Psoas muscle (tissue), 8 donors: ENCODE data around the gene ADAMTS8. TPM values are rescaled to one million over a fixed set of nuclear protein-coding genes. Genes with fewer than 3 reads are reported as not detected.

Experiments
- ATAC-seq, 4 donors: fragments of 200-7000 bp; cut with Tn5 transposase; one replicate each; pipeline ENCODE4 v1.9.1; 2020; ENCODE audit warnings: moderate library complexity in 3 of 4, mild to moderate bottlenecking in 2 of 4
- DNase-seq, 2 donors: peaks; one replicate each; pipeline ENCODE4 v3.0.0-alpha.2; 2020
- H3K27ac ChIP-seq: fragments of 200-600 bp; one replicate; pipeline ENCODE4 v1.8.0; 2022
- H3K27me3 ChIP-seq, 3 donors: fragments of 200-600 bp in 1 of 3; one replicate each; pipeline versions ENCODE4 v1.6.1 to v1.8.0; 2013 to 2022; ENCODE audit warnings: low read length in 2 of 3, mild to moderate bottlenecking in 2 of 3, moderate library complexity in 1 of 3; ENCODE audit not compliant: insufficient read depth in 3 of 3
- H3K36me3 ChIP-seq, 2 donors: fragments of 200-600 bp in 1 of 2; one replicate each; pipeline versions ENCODE4 v1.6.1 to v1.8.0; 2013 to 2022; ENCODE audit warnings: low read depth in 1 of 2, mild to moderate bottlenecking in 1 of 2, moderate library complexity in 1 of 2; ENCODE audit not compliant: insufficient read depth in 1 of 2
- H3K4me1 ChIP-seq: fragments of 200-600 bp; one replicate; pipeline ENCODE4 v1.8.0; 2022
- H3K4me3 ChIP-seq: fragments of 200-600 bp; one replicate; pipeline ENCODE4 v1.8.0; 2022; ENCODE audit warnings: mild to moderate bottlenecking
- H3K9me3 ChIP-seq: fragments of 200-600 bp; one replicate; pipeline ENCODE4 v1.8.0; 2022
- WGBS, 3 donors: extraction: QIAGEN DNeasy Blood & Tissue Kit; methylation state at CpG; one replicate each; pipeline versions ENCODE4 v1.1.6 to v1.1.7; 2013; 5-methylcytosine and 5-hydroxymethylcytosine counted together
- intact Hi-C, 2 donors: fragments of 100-400 bp; cut with DNase I; formaldehyde crosslinking; loops; one replicate each; pipeline versions ENCODE4 v1.11.0 to v1.14.2; 2022
- polyA plus RNA-seq, 3 donors: library from polyadenylated mRNA; stranded (reverse); fragments of 200-250 nt; gene quantifications; one replicate each; pipeline ENCODE4 v1.2.3, GENCODE V29; 2013
- total RNA-seq, 4 donors: library from RNA; stranded (reverse); fragmentation: NEBNext Ultra II Directional in 2 of 4; extraction: Animal tissue kit (Norgen Biotek cat#: 25700) in 2 of 4; gene quantifications; one replicate each; pipeline versions ENCODE4 v1.2.1 to v1.2.4, GENCODE V29; 2021 to 2023
- TF ChIP-seq, protein P1 (sequence below): fragments of 200-600 bp; IDR thresholded peaks from one replicate; pipeline ENCODE4 v1.8.0; 2022; ENCODE audit warnings: antibody characterized with exemption
- donor health status: healthy with polysubstance abuse.
- donor health status: DM: no; HTN: no; CAD: no; lungs with moderate emphysema.
- donor health status: Bipolar disorder and iron deficiency.
- donor health status: healthy.
- donor health status: DM: yes; HTN: yes; CAD: no.
- donor health status: DM: no; HTN: no; CAD: no.
- donor health status: DM: no; HTN: no; CAD: no.
- donor health status: DM: yes; HTN: yes; CAD: no.

ADAMTS8 gene
- total and polyA plus RNA-seq, 7 donors: 0.12 to 1.2 (median 0.32) TPM; not detected in 1

DNA sequence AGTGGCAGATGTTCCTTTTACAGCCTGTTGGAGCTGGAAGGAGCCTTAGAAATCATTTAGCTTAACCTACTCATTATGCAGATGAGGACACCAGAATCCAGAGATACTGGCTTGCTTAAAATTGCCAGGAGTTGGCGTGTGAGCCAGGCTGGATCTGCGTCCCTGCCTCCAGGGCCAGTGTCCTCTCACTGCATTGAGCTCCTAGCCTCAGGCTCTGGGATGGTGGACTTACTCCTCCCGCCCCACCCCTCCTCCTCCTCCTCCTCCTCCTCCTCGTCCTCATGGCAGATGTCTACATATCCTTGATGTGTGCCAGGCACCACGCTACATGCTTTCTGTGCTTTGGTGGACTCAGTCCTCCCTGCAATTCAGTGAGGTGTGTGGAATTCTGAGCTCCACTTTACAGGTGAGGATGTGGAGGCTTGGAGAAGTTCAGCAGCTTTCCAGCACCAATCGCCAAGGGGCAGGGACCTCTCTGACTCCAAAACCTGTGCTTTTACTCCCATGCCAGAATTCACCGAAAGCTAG, 44.1 kb upstream of the ADAMTS8 start:
- intact Hi-C loops: no loop called here
- Histone ChIP-seq H3K36me3 (peaks cover 0 to 5% of the 10 kb centered on the region in 2 donors), H3K27ac (no peak overlapping the region), H3K27me3 (no peaks in the 10 kb centered on the region), H3K4me3 (no peak overlapping the region), H3K4me1 (no peaks in the 10 kb centered on the region), H3K9me3 (no peaks in the 10 kb centered on the region)
- ATAC-seq: no peak
- WGBS, 3 donors: 92 to 96% (median 93%) methylated on average over 7 of the region's 7 CpGs
- no peak for DNase-seq
- TF ChIP-seq, protein P1, sequence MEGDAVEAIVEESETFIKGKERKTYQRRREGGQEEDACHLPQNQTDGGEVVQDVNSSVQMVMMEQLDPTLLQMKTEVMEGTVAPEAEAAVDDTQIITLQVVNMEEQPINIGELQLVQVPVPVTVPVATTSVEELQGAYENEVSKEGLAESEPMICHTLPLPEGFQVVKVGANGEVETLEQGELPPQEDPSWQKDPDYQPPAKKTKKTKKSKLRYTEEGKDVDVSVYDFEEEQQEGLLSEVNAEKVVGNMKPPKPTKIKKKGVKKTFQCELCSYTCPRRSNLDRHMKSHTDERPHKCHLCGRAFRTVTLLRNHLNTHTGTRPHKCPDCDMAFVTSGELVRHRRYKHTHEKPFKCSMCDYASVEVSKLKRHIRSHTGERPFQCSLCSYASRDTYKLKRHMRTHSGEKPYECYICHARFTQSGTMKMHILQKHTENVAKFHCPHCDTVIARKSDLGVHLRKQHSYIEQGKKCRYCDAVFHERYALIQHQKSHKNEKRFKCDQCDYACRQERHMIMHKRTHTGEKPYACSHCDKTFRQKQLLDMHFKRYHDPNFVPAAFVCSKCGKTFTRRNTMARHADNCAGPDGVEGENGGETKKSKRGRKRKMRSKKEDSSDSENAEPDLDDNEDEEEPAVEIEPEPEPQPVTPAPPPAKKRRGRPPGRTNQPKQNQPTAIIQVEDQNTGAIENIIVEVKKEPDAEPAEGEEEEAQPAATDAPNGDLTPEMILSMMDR: no peak

DNA sequence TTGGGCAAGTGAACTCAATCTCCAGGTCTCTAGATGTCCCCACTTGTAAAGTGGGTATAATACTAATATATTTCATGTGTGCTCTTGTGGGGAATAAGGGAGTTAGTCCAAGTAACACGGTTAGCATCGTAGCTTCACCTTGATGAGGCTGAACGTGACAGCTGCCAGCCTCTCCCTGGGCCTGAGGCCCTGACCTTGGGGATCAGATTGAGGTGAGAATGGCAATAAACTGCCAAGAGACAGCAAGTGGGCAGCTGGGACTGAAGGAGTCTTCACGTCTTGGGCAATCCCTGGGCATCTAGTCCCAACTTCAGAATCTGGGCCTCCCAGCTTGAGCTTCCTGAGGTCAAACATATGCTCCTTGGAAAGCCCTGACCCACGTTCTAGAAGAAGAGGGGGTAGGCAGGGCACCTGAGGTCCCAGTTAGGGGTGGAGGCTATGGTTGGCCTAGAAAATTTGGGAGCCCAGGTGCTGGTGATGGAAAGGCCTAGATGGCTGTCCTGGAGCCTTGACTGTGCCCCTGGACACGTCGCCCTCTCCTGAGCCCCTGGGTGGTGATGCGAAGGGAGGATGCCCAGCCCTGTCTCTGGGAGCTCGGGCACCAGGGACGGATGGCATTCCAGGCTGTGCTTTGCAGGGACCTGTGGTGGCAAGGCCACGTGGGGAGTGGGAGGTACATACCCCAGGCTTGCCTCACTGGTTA, 43.5 kb upstream of the ADAMTS8 start:
- Histone ChIP-seq H3K27me3 (no peaks in the 10 kb centered on the region), H3K36me3 (peaks cover 0 to 5% of the 10 kb centered on the region in 2 donors), H3K9me3 (no peaks in the 10 kb centered on the region), H3K4me3 (no peak overlapping the region), H3K27ac (no peak overlapping the region), H3K4me1 (no peaks in the 10 kb centered on the region)
- DNase-seq (no peak), ATAC-seq (no peak)
- 81 to 88% (median 86%) methylated on average over 11 of the region's 11 CpGs for WGBS, 3 donors
- intact Hi-C loops: no loop called here
- TF ChIP-seq, protein P1: no peak

DNA sequence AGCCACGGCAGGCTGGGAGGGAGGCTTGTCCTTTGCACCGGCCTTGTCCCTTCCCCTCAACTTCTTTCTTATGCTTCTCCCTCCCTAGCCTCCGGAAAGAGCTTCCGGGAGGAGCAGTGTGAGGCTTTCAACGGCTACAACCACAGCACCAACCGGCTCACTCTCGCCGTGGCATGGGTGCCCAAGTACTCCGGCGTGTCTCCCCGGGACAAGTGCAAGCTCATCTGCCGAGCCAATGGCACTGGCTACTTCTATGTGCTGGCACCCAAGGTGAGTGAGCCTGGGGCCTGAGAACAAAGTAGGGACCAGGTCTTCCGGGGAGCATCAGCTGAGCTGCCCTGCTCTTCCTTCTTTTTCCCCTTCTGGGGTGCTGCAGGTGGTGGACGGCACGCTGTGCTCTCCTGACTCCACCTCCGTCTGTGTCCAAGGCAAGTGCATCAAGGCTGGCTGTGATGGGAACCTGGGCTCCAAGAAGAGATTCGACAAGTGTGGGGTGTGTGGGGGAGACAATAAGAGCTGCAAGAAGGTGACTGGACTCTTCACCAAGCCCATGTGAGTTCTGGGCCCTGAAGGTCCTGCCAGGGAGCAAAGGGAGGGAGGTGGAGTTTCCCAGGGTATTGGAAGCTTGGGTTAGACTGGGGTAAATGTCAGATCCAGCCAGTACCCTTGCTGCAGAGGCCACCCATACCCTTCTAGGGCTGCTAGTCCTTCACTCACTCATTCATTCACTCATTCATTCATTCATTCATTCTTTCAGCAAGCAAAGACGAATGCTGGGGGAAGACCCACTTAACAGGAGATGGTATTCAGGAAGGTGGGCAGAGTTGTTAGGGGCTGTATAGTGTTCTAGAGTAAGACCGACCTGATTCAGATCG, 42.7 kb upstream of the ADAMTS8 start:
- 91 to 92% (median 92%) methylated on average over 20 of the region's 20 CpGs for WGBS, 3 donors
- H3K36me3 ChIP-seq: peaks cover 0 to 5% of the 10 kb centered on the region in 2 donors

DNA sequence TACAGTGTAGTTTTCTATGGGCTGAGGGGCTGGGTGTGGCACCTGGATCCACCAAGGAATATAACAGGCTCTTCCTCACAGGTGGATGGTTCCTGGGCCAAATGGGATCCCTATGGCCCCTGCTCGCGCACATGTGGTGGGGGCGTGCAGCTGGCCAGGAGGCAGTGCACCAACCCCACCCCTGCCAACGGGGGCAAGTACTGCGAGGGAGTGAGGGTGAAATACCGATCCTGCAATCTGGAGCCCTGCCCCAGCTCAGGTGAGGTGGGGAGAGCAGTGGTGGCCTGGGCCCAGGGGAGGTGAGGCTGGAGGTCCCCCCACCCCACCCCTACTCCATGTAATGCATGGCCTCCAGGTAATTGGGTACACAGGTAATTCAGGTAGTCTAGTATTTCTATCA, 40.8 kb upstream of the ADAMTS8 start:
- no peak for ATAC-seq

More for the DNA sequence above, 42.7 kb upstream of the ADAMTS8 start:
- ATAC-seq (no peak), DNase-seq (no peak)
- H3K4me1 ChIP-seq: no peaks in the 10 kb centered on the region
- intact Hi-C loops: no loop called here
- no peak overlapping the region for H3K27ac ChIP-seq
- no peaks in the 10 kb centered on the region for H3K27me3 ChIP-seq
- no peak overlapping the region for H3K4me3 ChIP-seq
- no peaks in the 10 kb centered on the region for H3K9me3 ChIP-seq
- TF ChIP-seq, protein P1: no peak

More for the DNA sequence above, 40.8 kb upstream of the ADAMTS8 start:
- no peaks in the 10 kb centered on the region for H3K4me1 ChIP-seq
- H3K4me3 ChIP-seq: no peak overlapping the region
- no peak for DNase-seq
- TF ChIP-seq, protein P1: no peak
- H3K36me3 ChIP-seq: no peaks in the 10 kb centered on the region
- intact Hi-C loops: no loop called here
- H3K27ac ChIP-seq: no peak overlapping the region
- no peaks in the 10 kb centered on the region for H3K9me3 ChIP-seq
- no peaks in the 10 kb centered on the region for H3K27me3 ChIP-seq
- WGBS, 3 donors: 84 to 98% (median 87%) methylated on average over 6 of the region's 6 CpGs
